C4-2B (cell line): Measurements from ENCODE around the gene PTPRN2.

Source experiments
- H3K27ac ChIP-seq: fragments of 450-650 bp; 2 replicates; pipeline ENCODE4 v1.5.1; 2017
- ZFX ChIP-seq: fragments of 450-650 bp; IDR thresholded peaks from 2 replicates; pipeline ENCODE4 v1.6.1; 2017
- TF ChIP-seq, protein P1 (sequence below): fragments of 450-650 bp; conservative IDR thresholded peaks from 2 replicates; pipeline ENCODE4 v1.5.1; 2017; ENCODE audit warnings: mild to moderate bottlenecking

PTPRN2 gene

DNA sequence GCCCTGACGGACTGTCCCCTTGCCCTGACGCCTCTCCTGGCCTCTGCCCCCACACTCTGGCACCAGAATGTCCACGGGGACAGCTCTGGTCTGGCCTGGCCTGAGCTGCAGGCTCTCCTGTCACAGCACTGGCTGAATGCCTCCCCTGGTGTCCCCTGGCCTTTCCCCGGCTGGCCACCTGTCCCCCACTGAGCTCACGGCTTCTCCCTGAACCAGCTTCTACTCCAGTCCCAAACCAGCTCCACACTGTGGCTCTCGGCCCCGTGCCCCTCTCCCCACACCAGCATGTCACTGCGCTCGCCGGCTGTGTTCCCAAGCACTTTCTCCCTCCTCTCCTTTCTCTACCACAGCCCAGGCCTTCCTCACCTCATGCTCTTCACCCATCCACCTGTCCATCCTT, 864.4 kb downstream of the PTPRN2 start:
- no peak overlapping the region for H3K27ac ChIP-seq
- TF ChIP-seq, protein P1, sequence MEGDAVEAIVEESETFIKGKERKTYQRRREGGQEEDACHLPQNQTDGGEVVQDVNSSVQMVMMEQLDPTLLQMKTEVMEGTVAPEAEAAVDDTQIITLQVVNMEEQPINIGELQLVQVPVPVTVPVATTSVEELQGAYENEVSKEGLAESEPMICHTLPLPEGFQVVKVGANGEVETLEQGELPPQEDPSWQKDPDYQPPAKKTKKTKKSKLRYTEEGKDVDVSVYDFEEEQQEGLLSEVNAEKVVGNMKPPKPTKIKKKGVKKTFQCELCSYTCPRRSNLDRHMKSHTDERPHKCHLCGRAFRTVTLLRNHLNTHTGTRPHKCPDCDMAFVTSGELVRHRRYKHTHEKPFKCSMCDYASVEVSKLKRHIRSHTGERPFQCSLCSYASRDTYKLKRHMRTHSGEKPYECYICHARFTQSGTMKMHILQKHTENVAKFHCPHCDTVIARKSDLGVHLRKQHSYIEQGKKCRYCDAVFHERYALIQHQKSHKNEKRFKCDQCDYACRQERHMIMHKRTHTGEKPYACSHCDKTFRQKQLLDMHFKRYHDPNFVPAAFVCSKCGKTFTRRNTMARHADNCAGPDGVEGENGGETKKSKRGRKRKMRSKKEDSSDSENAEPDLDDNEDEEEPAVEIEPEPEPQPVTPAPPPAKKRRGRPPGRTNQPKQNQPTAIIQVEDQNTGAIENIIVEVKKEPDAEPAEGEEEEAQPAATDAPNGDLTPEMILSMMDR: no peak
- no peak for TF ChIP-seq ZFX

DNA sequence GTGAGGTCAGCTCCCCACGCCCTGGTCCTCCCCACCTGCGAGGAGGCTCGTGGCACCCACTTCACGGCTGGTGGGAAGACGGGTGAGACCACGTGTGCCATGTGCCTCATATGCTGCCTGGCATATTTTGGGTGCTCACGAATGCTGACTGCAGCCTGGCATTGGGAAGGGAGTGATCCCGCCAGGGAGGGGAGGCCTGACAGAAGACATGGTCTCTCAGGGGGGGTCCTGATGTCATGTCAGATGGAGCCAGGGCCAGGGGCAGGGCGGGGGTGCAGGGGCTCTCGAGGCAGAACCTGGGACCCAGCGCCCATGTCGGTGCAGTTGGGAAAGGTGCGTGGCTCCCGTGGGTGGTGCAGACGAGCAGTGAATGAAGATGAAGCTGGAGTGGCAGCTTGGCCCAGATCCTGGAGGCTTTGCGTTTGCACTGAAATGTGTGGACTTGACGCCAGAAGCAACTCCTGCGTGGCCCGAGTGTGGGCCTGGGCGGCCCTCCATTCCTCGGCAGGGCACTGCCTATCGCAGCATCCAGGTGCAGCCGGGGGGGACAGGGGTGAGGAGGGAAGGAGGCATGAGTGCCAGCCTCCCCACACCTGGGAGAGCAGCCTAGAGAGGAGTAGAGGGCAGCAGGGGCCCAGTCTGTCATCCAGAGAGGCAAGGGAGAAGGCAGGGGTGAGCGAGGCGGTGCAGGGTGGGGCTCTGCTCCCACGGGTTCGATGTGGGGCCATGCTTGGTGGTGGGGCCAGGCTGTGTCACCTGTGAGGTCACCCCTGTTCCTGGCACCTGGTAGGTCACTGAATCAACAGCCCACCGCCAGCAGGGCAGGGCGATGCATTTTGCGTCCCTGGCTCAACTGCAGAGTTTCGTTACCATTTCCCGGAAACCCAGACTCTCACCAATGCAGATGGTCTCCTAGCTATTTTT, 865.2 kb downstream of the PTPRN2 start:
- no peak overlapping the region for H3K27ac ChIP-seq
- TF ChIP-seq, protein P1: no peak
- TF ChIP-seq ZFX: no peak

DNA sequence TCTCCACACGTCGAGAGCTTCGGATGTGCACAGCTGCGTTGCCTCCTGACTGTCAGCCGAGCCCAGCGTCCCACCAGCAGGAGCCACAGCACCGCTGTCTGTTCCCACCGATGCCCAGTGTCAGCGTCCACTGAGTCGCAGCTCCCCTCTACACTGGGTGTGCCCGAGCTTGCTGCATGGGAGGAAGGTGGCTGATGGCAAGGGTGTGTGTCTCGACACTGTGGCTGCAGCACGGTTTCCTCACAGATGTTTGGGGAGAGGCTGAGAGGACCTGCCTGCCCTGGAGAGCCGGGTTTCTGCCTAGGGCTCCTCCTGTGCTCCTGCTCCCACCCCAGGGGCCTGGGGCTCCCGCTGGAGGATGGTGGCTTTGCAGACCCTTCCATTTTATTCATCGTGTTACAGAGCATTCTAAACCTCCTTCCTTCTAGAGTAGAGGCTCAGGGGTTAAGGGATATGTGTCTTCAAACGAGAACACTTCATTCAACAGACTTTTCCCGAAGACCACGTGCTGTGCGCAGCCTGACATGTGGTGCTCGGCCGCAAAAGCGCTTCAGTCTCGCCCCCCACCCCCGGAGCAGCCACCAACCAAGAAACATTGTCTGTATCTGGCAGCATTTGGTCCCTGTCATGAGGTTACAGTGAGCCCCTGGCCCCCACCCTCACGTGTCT, 866.0 kb downstream of the PTPRN2 start:
- no peak overlapping the region for H3K27ac ChIP-seq
- no peak for TF ChIP-seq ZFX
- TF ChIP-seq, protein P1: no peak

DNA sequence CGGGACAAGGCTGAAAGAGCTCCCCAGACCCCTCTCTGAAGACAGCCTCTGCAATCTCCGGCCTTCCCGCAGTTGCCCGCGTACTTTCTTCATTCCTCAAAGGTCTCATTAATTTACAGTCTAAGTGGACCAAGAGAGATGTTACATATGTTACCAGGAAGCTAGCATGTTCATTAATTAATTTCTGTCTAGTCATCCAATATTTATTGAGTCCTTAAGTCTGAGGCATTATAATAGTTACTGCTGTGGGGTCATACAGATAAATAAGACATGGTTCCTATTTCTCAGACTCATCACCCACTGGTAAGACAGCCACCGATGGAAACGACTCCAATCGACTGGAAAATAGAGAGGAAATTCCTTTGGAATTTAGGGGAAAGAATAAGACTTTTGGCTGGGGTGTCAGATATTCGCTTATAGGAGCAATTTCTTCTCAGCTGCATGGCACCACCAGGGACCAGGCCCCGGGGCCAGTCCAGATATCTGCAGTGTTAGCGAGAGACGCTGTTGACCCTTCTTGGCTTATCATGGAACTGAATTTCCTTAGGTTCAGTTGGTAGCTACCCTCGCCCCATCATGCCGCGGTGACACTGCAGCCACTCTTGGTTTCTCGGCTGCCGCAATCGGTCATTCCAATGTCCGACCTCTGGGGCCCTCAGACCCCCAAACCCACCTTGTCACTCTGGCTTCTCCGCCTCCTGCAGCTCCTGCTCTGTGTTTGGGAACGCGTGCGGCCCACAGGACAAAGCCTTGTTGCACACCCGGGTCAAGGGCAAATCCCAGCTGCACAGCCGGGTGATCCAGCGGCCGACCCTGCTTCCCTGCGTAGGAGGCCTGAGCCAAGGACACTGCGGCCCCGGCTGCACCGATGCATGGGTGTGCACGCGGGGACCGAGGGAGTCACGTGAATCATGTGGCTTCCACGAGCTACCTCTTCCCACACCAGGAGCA, 867.6 kb downstream of the PTPRN2 start:
- TF ChIP-seq, protein P1: no peak
- no peak for TF ChIP-seq ZFX
- no peak overlapping the region for H3K27ac ChIP-seq

DNA sequence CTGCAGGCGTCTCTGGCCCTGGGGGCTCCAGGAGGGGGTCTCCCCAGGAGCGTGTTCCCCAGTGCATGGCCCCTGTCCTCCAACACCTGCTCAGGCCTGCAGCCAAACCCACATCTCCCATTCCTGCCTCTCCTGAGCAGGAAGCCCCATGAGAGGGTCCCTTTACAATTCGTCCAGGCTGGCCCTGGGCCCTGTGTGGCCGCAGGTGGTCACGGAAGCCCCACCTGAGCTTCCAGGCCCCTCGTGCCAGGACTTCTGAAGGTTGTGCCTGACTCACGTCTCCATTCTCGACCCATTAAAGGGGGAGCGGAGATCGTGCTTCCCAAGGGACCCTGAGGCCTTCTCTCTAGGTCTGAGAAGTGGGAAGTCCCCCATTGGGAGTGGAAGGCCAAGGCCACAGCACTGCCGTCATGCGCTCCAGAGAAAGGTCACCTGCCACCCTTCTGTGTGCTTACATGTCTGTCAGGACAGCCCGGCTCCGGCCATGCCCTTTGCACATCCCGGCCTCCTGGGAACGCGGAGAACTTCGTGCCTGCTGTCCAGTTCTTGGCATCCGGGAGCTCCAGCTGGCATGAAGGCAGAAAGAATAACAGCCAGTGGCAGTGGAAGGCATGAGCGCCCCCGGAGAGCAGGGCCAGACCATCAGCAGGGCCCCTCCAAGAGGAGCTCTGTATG, 868.5 kb downstream of the PTPRN2 start:
- H3K27ac ChIP-seq: no peak overlapping the region
- TF ChIP-seq ZFX: no peak
- TF ChIP-seq, protein P1: no peak

DNA sequence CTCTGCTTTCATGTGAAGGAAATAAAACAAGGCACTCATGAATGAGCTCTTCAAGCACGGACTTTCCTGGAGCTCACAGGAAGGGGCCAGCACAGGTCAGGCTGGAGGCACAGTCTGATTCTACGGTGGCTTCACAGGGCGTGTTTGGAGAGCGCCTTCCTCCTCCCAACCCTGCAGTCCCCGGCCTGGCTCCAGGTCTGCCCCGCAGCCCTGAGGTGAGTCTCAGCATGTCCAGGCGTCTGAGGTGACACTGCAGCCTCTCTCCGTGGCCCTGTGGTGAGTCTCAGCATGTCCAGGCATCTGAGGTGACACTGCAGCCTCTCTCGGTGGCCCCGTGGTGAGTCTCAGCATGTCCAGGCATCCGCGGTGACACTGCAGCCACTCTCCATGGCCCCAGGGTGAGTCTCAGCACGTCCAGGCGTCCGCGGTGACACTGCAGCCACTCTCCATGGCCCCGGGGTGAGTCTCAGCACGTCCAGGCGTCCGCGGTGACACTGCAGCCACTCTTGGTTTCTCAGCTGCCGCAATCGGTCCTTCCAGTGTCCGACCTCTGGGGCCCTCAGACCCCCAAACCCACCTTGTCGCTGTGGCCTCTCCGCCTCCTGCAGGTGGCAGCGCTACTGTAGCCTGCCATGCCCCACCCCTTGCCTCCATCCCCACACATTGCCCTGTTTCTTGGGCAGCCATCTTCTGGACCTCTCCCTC, 869.2 kb downstream of the PTPRN2 start:
- H3K27ac ChIP-seq: no peak overlapping the region
- TF ChIP-seq, protein P1: no peak
- no peak for TF ChIP-seq ZFX
